ENCODE data around the gene GAST.
A peak's percentile ranks its signal among the peaks of the same experiment; 100 is the strongest.

GRCh38 chr17:41666708-41667279 lies 45.3 kb upstream of the GAST start:
- TF ChIP-seq CTCF (IDR thresholded peaks at IDR 0.05; ENCODE audit: low read length): peak; percentile 96
- no peak for TF ChIP-seq EZH2 (IDR thresholded peaks at IDR 0.05; ENCODE audit: borderline replicate concordance, low read length)

Data from OCI-LY1 (cell line).